Astrocyte (in vitro differentiated cells and primary cell): Measurements from ENCODE around the gene PHOSPHO2. TPM values are rescaled to one million over a fixed set of nuclear protein-coding genes. Genes with fewer than 3 reads are reported as not detected.

Experiments
- DNase-seq: peaks from one replicate; pipeline ENCODE4 v3.0.0-alpha.2; 2010; ENCODE audit warnings: low read depth
- FAIRE-seq: peaks from 2 replicates; lab custom pipeline; 2011; peaks lifted over from hg19 to GRCh38; lab: Jason Lieb, UNC
- H2AFZ ChIP-seq: 2 replicates; pipeline ENCODE4 v1.6.0; 2012; ENCODE audit warnings: low read depth, low read length, inconsistent platforms
- H3K27ac ChIP-seq: 2 replicates; pipeline ENCODE4 v1.5.1; 2011; ENCODE audit warnings: low read depth, low read length, inconsistent platforms
- H3K27me3 ChIP-seq: 2 replicates; pipeline ENCODE4 v1.6.0; 2011; ENCODE audit warnings: low read length, inconsistent platforms; ENCODE audit not compliant: insufficient read depth
- H3K36me3 ChIP-seq: 2 replicates; pipeline ENCODE4 v1.5.1; 2011; ENCODE audit warnings: low read length, inconsistent platforms; ENCODE audit not compliant: insufficient read depth
- H3K4me1 ChIP-seq: 2 replicates; pipeline ENCODE4 v1.5.1; 2011; ENCODE audit warnings: low read length, inconsistent platforms; ENCODE audit not compliant: insufficient read depth
- H3K4me2 ChIP-seq: 2 replicates; pipeline ENCODE4 v1.6.0; 2012; ENCODE audit warnings: low read length, inconsistent platforms
- H3K4me3 ChIP-seq: 2 replicates; pipeline ENCODE4 v1.5.1; 2011; ENCODE audit warnings: low read depth, mild to moderate bottlenecking, low read length, inconsistent platforms; ENCODE audit not compliant: insufficient read depth
- H3K79me2 ChIP-seq: 2 replicates; pipeline ENCODE4 v1.6.0; 2012; ENCODE audit warnings: mild to moderate bottlenecking, low read length, inconsistent platforms; ENCODE audit not compliant: insufficient read depth
- H3K9ac ChIP-seq: 2 replicates; pipeline ENCODE4 v1.6.0; 2012; ENCODE audit warnings: mild to moderate bottlenecking, low read length, inconsistent platforms
- H3K9me3 ChIP-seq: 2 replicates; pipeline ENCODE4 v1.5.1; 2012; ENCODE audit warnings: low read depth, mild to moderate bottlenecking, low read length, inconsistent platforms; ENCODE audit not compliant: insufficient read depth
- H4K20me1 ChIP-seq: 2 replicates; pipeline ENCODE4 v1.6.0; 2012; ENCODE audit warnings: low read length, inconsistent platforms; ENCODE audit not compliant: insufficient read depth
- H3K27ac Mint-ChIP-seq: one replicate; pipeline ENCODE4 v1.8.0; 2021; ENCODE audit warnings: mild to moderate bottlenecking, mixed read lengths; ENCODE audit not compliant: unreplicated experiment
- H3K27me3 Mint-ChIP-seq: one replicate; pipeline ENCODE4 v1.8.0; 2021; ENCODE audit warnings: low read depth, mixed read lengths; ENCODE audit not compliant: unreplicated experiment
- H3K36me3 Mint-ChIP-seq: one replicate; pipeline ENCODE4 v1.8.0; 2021; ENCODE audit warnings: low read depth, mixed read lengths; ENCODE audit not compliant: unreplicated experiment
- H3K4me1 Mint-ChIP-seq: one replicate; pipeline ENCODE4 v1.8.0; 2021; ENCODE audit warnings: low read depth, mixed read lengths; ENCODE audit not compliant: unreplicated experiment
- H3K4me3 Mint-ChIP-seq: one replicate; pipeline ENCODE4 v1.8.0; 2021; ENCODE audit warnings: mild to moderate bottlenecking, moderate library complexity, mixed read lengths; ENCODE audit not compliant: unreplicated experiment
- H3K9me3 Mint-ChIP-seq: one replicate; pipeline ENCODE4 v1.8.0; 2021; ENCODE audit warnings: mild to moderate bottlenecking, mixed read lengths; ENCODE audit not compliant: unreplicated experiment
- EZH2 ChIP-seq: IDR thresholded peaks from 2 replicates; pipeline ENCODE4 v1.6.1; 2012; ENCODE audit warnings: mild to moderate bottlenecking, low read length, inconsistent platforms; ENCODE audit not compliant: insufficient read depth
- total RNA-seq: library from RNA; stranded (reverse); gene quantifications from 2 replicates; pipeline ENCODE4 v1.2.1, GENCODE V29; 2021
- TF ChIP-seq, protein P1 (sequence below): IDR thresholded peaks from 2 replicates; pipeline ENCODE4 v1.5.1; 2011; ENCODE audit warnings: low read depth, mild to moderate bottlenecking, inconsistent platforms, low read length, moderate library complexity; ENCODE audit not compliant: insufficient read depth

The PHOSPHO2 gene
- total RNA-seq, 1 donor from 2014 or later: 3.0 TPM

GRCh38 chr2:169713331-169713730 lies 19.1 kb downstream of the PHOSPHO2 start:
- Mint-ChIP-seq H3K4me1 (peaks cover 4% of the 10 kb centered on the region), H3K9me3 (peaks cover 2% of the 10 kb centered on the region), H3K27ac (no peak overlapping the region), H3K36me3 (peaks cover 2% of the 10 kb centered on the region), H3K4me3 (no peak overlapping the region), H3K27me3 (no peaks in the 10 kb centered on the region)
- no peak overlapping the region for H3K9ac ChIP-seq
- no peaks in the 10 kb centered on the region for H3K9me3 ChIP-seq
- no peak overlapping the region for H3K27ac ChIP-seq
- DNase-seq: no peak
- no peak overlapping the region for H3K4me3 ChIP-seq
- no peaks in the 10 kb centered on the region for H4K20me1 ChIP-seq
- TF ChIP-seq, protein P1, sequence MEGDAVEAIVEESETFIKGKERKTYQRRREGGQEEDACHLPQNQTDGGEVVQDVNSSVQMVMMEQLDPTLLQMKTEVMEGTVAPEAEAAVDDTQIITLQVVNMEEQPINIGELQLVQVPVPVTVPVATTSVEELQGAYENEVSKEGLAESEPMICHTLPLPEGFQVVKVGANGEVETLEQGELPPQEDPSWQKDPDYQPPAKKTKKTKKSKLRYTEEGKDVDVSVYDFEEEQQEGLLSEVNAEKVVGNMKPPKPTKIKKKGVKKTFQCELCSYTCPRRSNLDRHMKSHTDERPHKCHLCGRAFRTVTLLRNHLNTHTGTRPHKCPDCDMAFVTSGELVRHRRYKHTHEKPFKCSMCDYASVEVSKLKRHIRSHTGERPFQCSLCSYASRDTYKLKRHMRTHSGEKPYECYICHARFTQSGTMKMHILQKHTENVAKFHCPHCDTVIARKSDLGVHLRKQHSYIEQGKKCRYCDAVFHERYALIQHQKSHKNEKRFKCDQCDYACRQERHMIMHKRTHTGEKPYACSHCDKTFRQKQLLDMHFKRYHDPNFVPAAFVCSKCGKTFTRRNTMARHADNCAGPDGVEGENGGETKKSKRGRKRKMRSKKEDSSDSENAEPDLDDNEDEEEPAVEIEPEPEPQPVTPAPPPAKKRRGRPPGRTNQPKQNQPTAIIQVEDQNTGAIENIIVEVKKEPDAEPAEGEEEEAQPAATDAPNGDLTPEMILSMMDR: no peak
- no peak for TF ChIP-seq EZH2
- no peak for FAIRE-seq
- no peaks in the 10 kb centered on the region for H3K27me3 ChIP-seq
- no peaks in the 10 kb centered on the region for H3K4me1 ChIP-seq
- no peaks in the 10 kb centered on the region for H3K79me2 ChIP-seq
- H3K36me3 ChIP-seq: no peaks in the 10 kb centered on the region
- H2AFZ ChIP-seq: no peak overlapping the region
- no peak overlapping the region for H3K4me2 ChIP-seq

- Histone ChIP-seq H4K20me1 (no peaks in the 10 kb centered on the region), H3K27ac (no peak overlapping the region), H3K36me3 (no peaks in the 10 kb centered on the region), H3K4me1 (no peaks in the 10 kb centered on the region), H2AFZ (no peak overlapping the region), H3K27me3 (no peaks in the 10 kb centered on the region), H3K4me3 (no peak overlapping the region), H3K79me2 (no peaks in the 10 kb centered on the region), H3K4me2 (no peak overlapping the region), H3K9me3 (no peaks in the 10 kb centered on the region), H3K9ac (no peak overlapping the region)
- TF ChIP-seq, protein P1: no peak
- no peak for TF ChIP-seq EZH2
- Mint-ChIP-seq H3K4me1 (peaks cover 4% of the 10 kb centered on the region), H3K9me3 (peaks cover 2% of the 10 kb centered on the region), H3K4me3 (no peak overlapping the region), H3K27me3 (no peaks in the 10 kb centered on the region), H3K27ac (no peak overlapping the region), H3K36me3 (peaks cover 2% of the 10 kb centered on the region)
- DNase-seq: no peak
- no peak for FAIRE-seq
Observed at GRCh38 chr2:169714699-169715098, 20.4 kb downstream of the PHOSPHO2 start.

- H3K4me1 Mint-ChIP-seq: peaks cover 4% of the 10 kb centered on the region
- Histone ChIP-seq H3K4me3 (no peak overlapping the region), H4K20me1 (no peaks in the 10 kb centered on the region), H3K9me3 (no peaks in the 10 kb centered on the region), H3K36me3 (no peaks in the 10 kb centered on the region), H3K27ac (no peak overlapping the region), H3K27me3 (no peaks in the 10 kb centered on the region), H3K79me2 (no peaks in the 10 kb centered on the region), H3K4me2 (peak overlapping the region; percentile 39), H2AFZ (no peak overlapping the region), H3K9ac (no peak overlapping the region), H3K4me1 (no peaks in the 10 kb centered on the region)
- DNase-seq (no peak), FAIRE-seq (no peak)
- no peaks in the 10 kb centered on the region for H3K27me3 Mint-ChIP-seq
- H3K4me3 Mint-ChIP-seq: no peak overlapping the region
- H3K36me3 Mint-ChIP-seq: peaks cover 2% of the 10 kb centered on the region
- no peak overlapping the region for H3K27ac Mint-ChIP-seq
- peaks cover 2% of the 10 kb centered on the region for H3K9me3 Mint-ChIP-seq
- no peak for TF ChIP-seq EZH2
- TF ChIP-seq, protein P1: no peak
Observed at GRCh38 chr2:169715379-169716237, 21.3 kb downstream of the PHOSPHO2 start.
